Measurements from ENCODE around the gene CFB.

CFB gene

GRCh38 chr6:31949926-31950548 is 4.1 kb downstream of the CFB start:
- no peak for DNase-seq

- no peak for DNase-seq
Observed at GRCh38 chr6:31952140-31952805, 6.4 kb downstream of the CFB start.

GRCh38 chr6:31952890-31953289 is 7.0 kb downstream of the CFB start:
- DNase-seq = no peak

GRCh38 chr6:31954511-31954910 is 8.6 kb downstream of the CFB start:
- DNase-seq = no peak

GRCh38 chr6:31956796-31957195 is 10.9 kb downstream of the CFB start:
- no peak for DNase-seq

- DNase-seq = no peak
Observed at GRCh38 chr6:31958412-31958740, 12.5 kb downstream of the CFB start.

- DNase-seq = peak; percentile 97 to 98
Observed at GRCh38 chr6:31958741-31959739, 13.1 kb downstream of the CFB start, which contains the start of the genes NELFE and SKIC2. Gene NELFE, minus strand, starts transcription at chr6:31958971. Its CDS starts 525 bp downstream, at chr6:31958446. Gene SKIC2, plus strand, starts transcription at chr6:31959175. Its CDS starts 18 bp downstream, at chr6:31959193.

GRCh38 chr6:31961616-31962015 is 15.7 kb downstream of the CFB start:
- no peak for DNase-seq

- DNase-seq = no peak
Observed at GRCh38 chr6:31963921-31964320, 18.0 kb downstream of the CFB start.

GRCh38 chr6:31965700-31966099 is 19.8 kb downstream of the CFB start:
- DNase-seq = no peak

GRCh38 chr6:31966506-31966905 is 20.6 kb downstream of the CFB start:
- no peak for DNase-seq

GRCh38 chr6:31966997-31967925 is 21.4 kb downstream of the CFB start:
- no peak for DNase-seq

GRCh38 chr6:31967926-31968320 is 22.0 kb downstream of the CFB start:
- DNase-seq = no peak

- DNase-seq = no peak
Observed at GRCh38 chr6:31968326-31968725, 22.4 kb downstream of the CFB start.

GRCh38 chr6:31968791-31969711 is 23.2 kb downstream of the CFB start:
- no peak for DNase-seq

- no peak for DNase-seq
Observed at GRCh38 chr6:31969712-31970603, 24.1 kb downstream of the CFB start.

GRCh38 chr6:31970604-31971271 is 24.8 kb downstream of the CFB start:
- no peak for DNase-seq

- no peak for DNase-seq
Observed at GRCh38 chr6:31971279-31971992, 25.5 kb downstream of the CFB start.

All from stimulated activated CD4-positive, alpha-beta T cell treated with anti-CD3 and anti-CD28 coated beads, Interleukin-4, amount 100 ng/mL, for 4 hours (primary cell).